Testis (tissue), 3 donors: Measurements from ENCODE around the gene SHE. TPM values are rescaled to one million over a fixed set of nuclear protein-coding genes. Genes with fewer than 3 reads are reported as not detected.

Experiments used
- DNase-seq: peaks from one replicate; pipeline ENCODE4 v3.0.0-alpha.2; 2019
- H3K27ac ChIP-seq, 2 donors: fragments of 200-600 bp; sonication (generic); one replicate each; pipeline ENCODE4 v1.5.1; 2019
- H3K27me3 ChIP-seq: fragments of 200-600 bp; sonication (generic); one replicate; pipeline ENCODE4 v1.5.1; 2019
- H3K36me3 ChIP-seq: fragments of 200-600 bp; sonication (generic); one replicate; pipeline ENCODE4 v1.5.1; 2017; ENCODE audit warnings: low read depth; ENCODE audit errors: missing control alignments
- H3K4me1 ChIP-seq: fragments of 200-600 bp; sonication (generic); one replicate; pipeline ENCODE4 v1.5.1; 2019
- H3K4me3 ChIP-seq, 2 donors: fragments of 200-600 bp; sonication (generic); one replicate each; pipeline ENCODE4 v1.5.1; 2017 to 2019
- H3K9me3 ChIP-seq: fragments of 200-600 bp; sonication (generic); one replicate; pipeline ENCODE4 v1.5.1; 2017
- POLR2A ChIP-seq: fragments of 450-650 bp; IDR thresholded peaks from one replicate; pipeline ENCODE4 v1.6.1; 2017; ENCODE audit warnings: antibody characterized with exemption, mild to moderate bottlenecking, moderate library complexity
- WGBS, 2 donors: methylation state at CpG; one replicate each; pipeline ENCODE4 v1.1.5; 2018; 5-methylcytosine and 5-hydroxymethylcytosine counted together
- intact Hi-C: fragments of 100-400 bp; cut with DNase I; formaldehyde crosslinking; loops from one replicate; pipeline ENCODE4 v1.15.1; 2023; ENCODE audit warnings: low total_unique reads
- polyA plus RNA-seq: library from polyadenylated mRNA; stranded (reverse); fragments of 350-450 nt; fragmentation: Illumina TruSeq; extraction: RNeasy Lipid Tissue Mini Kit (QIAGEN cat#74804); gene quantifications from one replicate; pipeline ENCODE4 v1.2.3, GENCODE V29; 2014; ENCODE audit warnings: low read depth, low replicate concordance; ENCODE audit not compliant: insufficient read depth
- total RNA-seq, 2 donors: library from RNA; depleted of rRNA; stranded (reverse); fragments of >200 nt; gene quantifications; one replicate each; pipeline ENCODE4 v1.2.3, GENCODE V29; 2016
- TF ChIP-seq, protein P1 (sequence below), 3 experiments: fragments of 450-650 bp in 2 of 3; fragments of 200-600 bp in 1 of 3; sonication (generic) in 1 of 3; IDR thresholded peaks; one replicate each; pipeline ENCODE4 v1.5.1; 2016 to 2019; ENCODE audit warnings: antibody characterized with exemption in 3 of 3, mild to moderate bottlenecking in 2 of 3, moderate library complexity in 1 of 3

Gene SHE
- total and polyA plus RNA-seq, 3 donors from 2014 or later = 50.9 to 57.9 (median 53.7) TPM

DNA sequence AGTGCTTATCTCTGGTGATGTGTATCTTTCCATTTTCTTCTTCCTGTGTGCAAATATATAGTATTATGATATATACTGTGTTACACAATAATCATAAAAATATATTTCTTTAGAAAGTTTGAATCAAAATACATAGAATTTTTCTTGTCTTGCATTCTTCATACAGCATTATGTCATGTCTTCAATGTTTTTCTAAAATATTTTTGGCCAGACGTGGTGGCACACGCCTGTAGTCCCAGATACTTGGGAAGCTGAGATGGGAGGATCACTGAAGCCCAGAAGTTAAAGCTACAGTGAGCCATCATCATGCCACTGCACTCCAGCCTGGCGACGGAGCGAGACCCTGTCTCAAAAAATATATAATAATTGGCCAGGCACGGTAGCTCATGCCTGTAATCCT is 55.4 kb downstream of the SHE start:
- Histone ChIP-seq H3K27me3 (no peaks in the 10 kb centered on the region), H3K27ac (no peak overlapping the region), H3K4me3 (no peak overlapping the region), H3K36me3 (no peaks in the 10 kb centered on the region), H3K4me1 (peaks cover 8% of the 10 kb centered on the region), H3K9me3 (no peaks in the 10 kb centered on the region)
- intact Hi-C loops = no loop called here
- DNase-seq = no peak
- no peak for TF ChIP-seq POLR2A
- TF ChIP-seq, protein P1, sequence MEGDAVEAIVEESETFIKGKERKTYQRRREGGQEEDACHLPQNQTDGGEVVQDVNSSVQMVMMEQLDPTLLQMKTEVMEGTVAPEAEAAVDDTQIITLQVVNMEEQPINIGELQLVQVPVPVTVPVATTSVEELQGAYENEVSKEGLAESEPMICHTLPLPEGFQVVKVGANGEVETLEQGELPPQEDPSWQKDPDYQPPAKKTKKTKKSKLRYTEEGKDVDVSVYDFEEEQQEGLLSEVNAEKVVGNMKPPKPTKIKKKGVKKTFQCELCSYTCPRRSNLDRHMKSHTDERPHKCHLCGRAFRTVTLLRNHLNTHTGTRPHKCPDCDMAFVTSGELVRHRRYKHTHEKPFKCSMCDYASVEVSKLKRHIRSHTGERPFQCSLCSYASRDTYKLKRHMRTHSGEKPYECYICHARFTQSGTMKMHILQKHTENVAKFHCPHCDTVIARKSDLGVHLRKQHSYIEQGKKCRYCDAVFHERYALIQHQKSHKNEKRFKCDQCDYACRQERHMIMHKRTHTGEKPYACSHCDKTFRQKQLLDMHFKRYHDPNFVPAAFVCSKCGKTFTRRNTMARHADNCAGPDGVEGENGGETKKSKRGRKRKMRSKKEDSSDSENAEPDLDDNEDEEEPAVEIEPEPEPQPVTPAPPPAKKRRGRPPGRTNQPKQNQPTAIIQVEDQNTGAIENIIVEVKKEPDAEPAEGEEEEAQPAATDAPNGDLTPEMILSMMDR (IDR thresholded peaks at IDR 0.05) = no peak
- 87 to 92% methylated on average over 6 of the region's 6 CpGs for WGBS, 2 donors

DNA sequence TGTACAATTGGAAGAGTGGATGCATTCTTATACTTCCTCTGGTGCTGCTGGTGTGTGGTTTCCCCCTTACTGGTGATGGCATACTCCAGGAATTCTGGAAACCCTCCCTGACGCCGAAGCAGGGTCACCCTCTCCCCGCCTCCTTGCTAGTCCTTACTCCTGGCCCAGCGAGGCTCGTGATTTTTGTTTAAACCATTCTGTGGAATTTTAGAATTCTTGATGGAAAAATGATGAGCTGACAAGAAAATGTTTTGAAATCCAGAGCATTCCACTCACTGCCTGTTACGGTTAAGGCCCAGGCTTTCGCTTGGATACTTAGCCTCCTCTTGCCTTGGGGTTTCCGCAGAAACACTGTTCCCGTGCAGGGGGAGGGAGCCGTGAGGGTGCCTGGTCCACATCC is 55.9 kb downstream of the SHE start:
- H3K4me3 ChIP-seq = no peak overlapping the region
- no peaks in the 10 kb centered on the region for H3K27me3 ChIP-seq
- H3K9me3 ChIP-seq = no peaks in the 10 kb centered on the region
- WGBS, 2 donors = 83 to 85% methylated on average over 10 of the region's 10 CpGs
- TF ChIP-seq, protein P1 (IDR thresholded peaks at IDR 0.05) = no peak
- TF ChIP-seq POLR2A = no peak
- no peak overlapping the region for H3K27ac ChIP-seq
- intact Hi-C loops = no loop called here
- peaks cover 9% of the 10 kb centered on the region for H3K4me1 ChIP-seq
- H3K36me3 ChIP-seq = no peaks in the 10 kb centered on the region
- DNase-seq = no peak

DNA sequence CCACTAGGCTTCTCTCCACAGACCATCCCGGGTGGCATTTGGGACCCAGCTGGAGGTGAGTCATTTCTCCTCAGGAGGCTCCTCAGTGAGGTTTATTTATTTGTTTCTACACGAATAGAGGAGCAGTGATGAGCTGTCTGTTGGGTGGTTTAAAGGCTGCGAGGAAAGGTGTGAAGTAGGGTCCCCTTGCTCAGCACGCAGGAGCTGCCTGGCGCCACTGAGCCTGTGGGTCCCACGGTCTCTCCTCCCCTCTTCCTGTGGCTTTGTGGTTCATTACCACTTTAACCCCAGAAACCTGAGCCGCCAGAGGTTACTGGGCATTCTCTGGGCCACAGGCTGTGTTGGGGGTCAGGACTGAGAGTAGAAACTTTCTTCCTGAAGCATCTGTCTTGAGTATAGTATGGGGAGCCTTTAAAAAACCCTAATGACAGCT is 57.2 kb downstream of the SHE start:
- DNase-seq = no peak
- Histone ChIP-seq H3K27ac (no peak overlapping the region), H3K27me3 (no peaks in the 10 kb centered on the region), H3K9me3 (no peaks in the 10 kb centered on the region), H3K4me1 (peaks cover 9% of the 10 kb centered on the region), H3K4me3 (no peak overlapping the region), H3K36me3 (no peaks in the 10 kb centered on the region)
- intact Hi-C loops = no loop called here
- TF ChIP-seq POLR2A = no peak
- TF ChIP-seq, protein P1 (IDR thresholded peaks at IDR 0.05) = no peak
- 63 to 80% methylated on average over 6 to 7 of the region's 7 CpGs for WGBS, 2 donors

DNA sequence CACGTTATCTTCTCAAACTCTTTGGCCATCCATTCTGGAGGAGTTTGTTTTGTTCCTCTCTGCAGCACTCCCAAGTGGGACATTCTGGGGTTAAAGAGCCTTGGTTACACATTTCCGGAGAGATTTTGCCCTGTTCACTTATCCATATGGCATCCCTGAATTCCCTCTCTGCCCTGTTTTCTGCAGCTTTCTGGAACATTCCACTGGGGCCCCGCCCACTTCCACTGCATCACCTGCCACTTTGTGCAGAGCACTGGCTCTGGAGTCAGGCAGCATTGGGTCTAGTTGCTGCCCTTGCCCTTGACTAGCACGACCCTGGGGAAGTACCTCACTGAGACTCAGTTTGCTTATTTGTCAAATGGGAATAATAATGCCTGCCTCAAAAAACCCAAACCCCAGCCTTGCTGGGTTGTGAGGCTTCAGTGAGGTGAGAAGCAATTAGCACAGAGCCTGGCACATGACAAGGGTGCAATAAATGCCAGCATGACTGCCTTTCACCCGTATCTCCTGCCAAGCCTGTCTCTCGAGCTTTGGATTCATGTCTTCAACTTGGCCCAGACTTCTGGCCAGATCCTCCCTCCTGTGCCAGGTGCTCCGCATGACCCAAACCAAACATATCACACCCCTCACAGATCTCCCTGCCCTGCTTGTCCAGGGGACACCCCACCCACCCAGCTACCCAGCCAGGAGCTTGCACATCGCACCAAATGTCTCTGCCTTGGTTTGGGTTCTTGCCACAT is 58.8 kb downstream of the SHE start:
- no peak for TF ChIP-seq POLR2A
- TF ChIP-seq, protein P1 (IDR thresholded peaks at IDR 0.05) = no peak
- Histone ChIP-seq H3K27me3 (no peaks in the 10 kb centered on the region), H3K27ac (no peak overlapping the region), H3K9me3 (no peaks in the 10 kb centered on the region), H3K4me3 (no peak overlapping the region), H3K36me3 (no peaks in the 10 kb centered on the region), H3K4me1 (peaks cover 9% of the 10 kb centered on the region)
- intact Hi-C loops = no loop called here
- WGBS, 2 donors = 79 to 83% methylated on average over 7 to 8 of the region's 8 CpGs
- DNase-seq = no peak
